Measurements from ENCODE around the gene ARHGAP19.

The ARHGAP19 gene

DNA sequence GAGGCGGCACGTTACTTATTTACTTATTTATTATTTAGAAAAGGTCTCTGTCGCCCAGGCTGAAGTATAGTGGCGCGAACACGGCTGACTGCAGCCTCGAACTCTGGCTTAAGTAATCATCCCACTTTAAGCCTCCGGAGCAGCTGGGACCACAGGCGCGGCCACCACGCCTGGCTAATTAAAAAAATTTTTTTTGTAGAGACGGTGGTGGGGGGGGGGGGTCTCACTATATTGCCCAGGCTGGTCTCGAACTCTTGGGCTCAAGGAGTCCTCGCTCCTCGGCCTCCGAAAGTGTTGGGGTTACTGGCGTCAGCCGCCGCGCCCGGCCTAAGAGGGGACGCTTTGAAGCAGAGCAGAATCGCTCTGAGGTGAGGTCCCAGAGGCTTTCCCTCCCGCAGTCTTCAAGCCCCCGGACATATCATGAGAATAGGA lies 42.8 kb upstream of the ARHGAP19 start:
- TF ChIP-seq, protein P1, sequence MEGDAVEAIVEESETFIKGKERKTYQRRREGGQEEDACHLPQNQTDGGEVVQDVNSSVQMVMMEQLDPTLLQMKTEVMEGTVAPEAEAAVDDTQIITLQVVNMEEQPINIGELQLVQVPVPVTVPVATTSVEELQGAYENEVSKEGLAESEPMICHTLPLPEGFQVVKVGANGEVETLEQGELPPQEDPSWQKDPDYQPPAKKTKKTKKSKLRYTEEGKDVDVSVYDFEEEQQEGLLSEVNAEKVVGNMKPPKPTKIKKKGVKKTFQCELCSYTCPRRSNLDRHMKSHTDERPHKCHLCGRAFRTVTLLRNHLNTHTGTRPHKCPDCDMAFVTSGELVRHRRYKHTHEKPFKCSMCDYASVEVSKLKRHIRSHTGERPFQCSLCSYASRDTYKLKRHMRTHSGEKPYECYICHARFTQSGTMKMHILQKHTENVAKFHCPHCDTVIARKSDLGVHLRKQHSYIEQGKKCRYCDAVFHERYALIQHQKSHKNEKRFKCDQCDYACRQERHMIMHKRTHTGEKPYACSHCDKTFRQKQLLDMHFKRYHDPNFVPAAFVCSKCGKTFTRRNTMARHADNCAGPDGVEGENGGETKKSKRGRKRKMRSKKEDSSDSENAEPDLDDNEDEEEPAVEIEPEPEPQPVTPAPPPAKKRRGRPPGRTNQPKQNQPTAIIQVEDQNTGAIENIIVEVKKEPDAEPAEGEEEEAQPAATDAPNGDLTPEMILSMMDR (IDR thresholded peaks at IDR 0.05; ENCODE audit: low read length), result no peak
- no peak for TF ChIP-seq EZH2 (IDR thresholded peaks at IDR 0.05; ENCODE audit: borderline replicate concordance, low read length)
- no peaks in the 10 kb centered on the region for H3K27me3 ChIP-seq (ENCODE audit: insufficient read depth, low read length)
- no peak overlapping the region for H2AFZ ChIP-seq (ENCODE audit: low read length)
- H3K27ac ChIP-seq (ENCODE audit: low read depth, low read length, poor library complexity, severe bottlenecking), result no peak overlapping the region
- peaks cover 29% of the 10 kb centered on the region for H3K4me1 ChIP-seq (ENCODE audit: insufficient read depth, low read length, severe bottlenecking)
- H3K9me2 ChIP-seq (ENCODE audit: low read depth, low read length), result no peaks in the 10 kb centered on the region
- H3K79me2 ChIP-seq (ENCODE audit: insufficient read depth, low read length), result no peaks in the 10 kb centered on the region
- peak overlapping the region; percentile 52 for H3K4me2 ChIP-seq (ENCODE audit: low read length)
- H3K4me3 ChIP-seq (ENCODE audit: low read depth, low read length, poor library complexity, severe bottlenecking), result peak overlapping the region; percentile 65
- no peaks in the 10 kb centered on the region for H3F3A ChIP-seq (ENCODE audit: insufficient read depth, low read length)
- no peaks in the 10 kb centered on the region for H4K20me1 ChIP-seq (ENCODE audit: insufficient read depth, low read length)
- H3K9me3 ChIP-seq (ENCODE audit: low read length), result no peaks in the 10 kb centered on the region
- no peaks in the 10 kb centered on the region; the same call in 1 of the 2 replicates for H3K36me3 ChIP-seq (ENCODE audit: insufficient read depth, low read length)
- H3K9ac ChIP-seq (ENCODE audit: low read length), result peak overlapping the region; percentile 60; the same call in 1 of the 2 replicates

DNA sequence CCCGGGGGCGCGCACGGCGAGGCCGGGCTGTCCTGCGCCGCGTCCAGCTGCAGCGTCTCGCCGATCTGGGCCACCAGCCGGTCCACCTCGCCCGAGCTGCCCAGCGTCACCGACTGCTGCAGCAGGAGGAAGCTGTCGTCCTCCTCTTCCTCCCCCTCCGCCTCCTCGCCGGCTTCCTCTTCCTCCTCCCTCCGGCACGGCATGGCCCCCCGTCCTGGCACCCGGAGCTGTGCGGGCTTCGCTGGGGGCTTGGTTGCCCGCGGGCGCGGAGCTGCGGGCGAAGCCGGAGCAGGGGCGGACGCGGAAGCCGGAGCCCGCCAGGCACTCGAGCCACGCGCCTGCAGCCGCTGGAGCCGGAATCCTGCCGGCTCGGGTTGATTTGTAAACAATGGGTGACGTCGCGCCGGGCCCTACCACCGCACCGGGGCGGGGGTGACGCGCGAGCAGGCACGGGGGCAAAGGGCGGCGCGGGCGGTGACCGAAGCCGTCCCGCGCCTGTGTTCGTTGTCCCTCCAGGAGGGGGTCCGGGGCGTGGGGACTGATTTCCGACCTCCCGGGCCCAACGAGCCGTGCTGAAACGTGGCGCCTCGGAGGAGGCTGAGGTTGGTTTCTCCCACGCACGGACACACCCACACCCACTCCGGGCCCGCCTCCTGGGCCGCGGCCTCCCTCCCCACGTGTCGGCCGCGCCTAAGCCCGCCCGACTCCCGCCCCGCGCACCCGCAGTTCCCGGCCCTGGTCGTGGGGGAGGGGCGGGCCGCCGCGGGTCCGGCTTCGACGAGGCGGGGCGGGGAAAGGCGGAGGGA lies 42.1 kb upstream of the ARHGAP19 start, which contains the start of gene FRAT2:
Gene FRAT2, minus strand, starts transcription at position 360 of the 806 bp plus-strand sequence. Its CDS starts 157 bp downstream, at position 203.
- H3K27ac ChIP-seq (ENCODE audit: low read depth, low read length, poor library complexity, severe bottlenecking), result no peak within 1 kb of the TSS
- no peaks in the 10 kb centered on the region for H4K20me1 ChIP-seq (ENCODE audit: insufficient read depth, low read length)
- H3K9me2 ChIP-seq (ENCODE audit: low read depth, low read length), result no peaks in the 10 kb centered on the region
- H3K9ac ChIP-seq (ENCODE audit: low read length), result peak within 1 kb of the TSS; percentile 60
- H3K79me2 ChIP-seq (ENCODE audit: insufficient read depth, low read length), result no peaks in the 10 kb centered on the region
- H3K27me3 ChIP-seq (ENCODE audit: insufficient read depth, low read length), result no peaks in the 10 kb centered on the region
- H3K9me3 ChIP-seq (ENCODE audit: low read length), result no peaks in the 10 kb centered on the region
- H3K4me3 ChIP-seq (ENCODE audit: low read depth, low read length, poor library complexity, severe bottlenecking), result peak within 1 kb of the TSS; percentile 65
- H3K4me2 ChIP-seq (ENCODE audit: low read length), result peak within 1 kb of the TSS; percentile 88
- H2AFZ ChIP-seq (ENCODE audit: low read length), result no peak within 1 kb of the TSS
- no peaks in the 10 kb centered on the region; the same call in 1 of the 2 replicates for H3K36me3 ChIP-seq (ENCODE audit: insufficient read depth, low read length)
- H3F3A ChIP-seq (ENCODE audit: insufficient read depth, low read length), result no peaks in the 10 kb centered on the region
- H3K4me1 ChIP-seq (ENCODE audit: insufficient read depth, low read length, severe bottlenecking), result peaks cover 29% of the 10 kb centered on the region
- TF ChIP-seq, protein P1 (IDR thresholded peaks at IDR 0.05; ENCODE audit: low read length), result no peak
- no peak for TF ChIP-seq EZH2 (IDR thresholded peaks at IDR 0.05; ENCODE audit: borderline replicate concordance, low read length)

DNA sequence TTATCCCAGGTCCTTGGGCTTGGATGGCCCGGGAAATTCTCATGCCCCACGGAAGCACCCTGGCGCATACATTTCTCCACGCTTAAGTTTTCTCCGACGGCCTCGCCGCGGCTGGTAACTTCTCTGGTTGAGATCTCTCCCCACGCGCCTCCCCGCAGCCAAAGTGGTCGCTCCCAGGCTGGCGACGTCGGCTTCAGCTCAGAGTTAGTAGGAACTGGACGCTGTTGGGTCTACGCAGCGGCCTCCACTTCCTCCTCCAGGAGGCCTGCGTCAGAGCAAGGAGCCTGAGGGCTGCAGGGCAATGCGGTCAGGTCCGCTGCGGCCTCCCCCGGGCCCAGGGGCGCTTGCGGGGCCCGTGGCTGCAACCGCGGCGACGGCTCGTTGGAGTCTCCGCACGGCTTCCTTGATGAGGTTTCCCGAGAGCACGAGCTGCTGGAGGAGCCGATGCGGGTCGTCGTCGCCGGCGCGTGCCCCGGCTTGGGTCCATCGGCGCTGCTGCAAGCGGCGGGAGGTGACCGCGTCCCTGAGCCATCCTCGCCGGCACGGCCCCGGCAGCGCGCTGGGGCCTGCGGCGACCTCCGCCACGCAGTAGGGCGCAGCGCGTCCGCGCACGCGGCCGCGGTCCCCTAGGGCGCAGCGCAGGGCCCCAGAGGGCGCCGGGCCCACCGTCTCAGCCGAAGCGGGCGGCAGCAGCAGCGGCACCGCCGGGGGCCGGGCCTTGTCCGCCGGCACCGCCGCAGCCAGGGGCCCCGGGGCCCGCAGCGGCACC lies 41.3 kb upstream of the ARHGAP19 start:
- Histone ChIP-seq H3K4me3 (ENCODE audit: low read depth, low read length, poor library complexity, severe bottlenecking) (peak overlapping the region; percentile 65), H3K9ac (ENCODE audit: low read length) (peak overlapping the region; percentile 60), H3K27ac (ENCODE audit: low read depth, low read length, poor library complexity, severe bottlenecking) (no peak overlapping the region), H2AFZ (ENCODE audit: low read length) (no peak overlapping the region), H3K27me3 (ENCODE audit: insufficient read depth, low read length) (no peaks in the 10 kb centered on the region), H3K79me2 (ENCODE audit: insufficient read depth, low read length) (no peaks in the 10 kb centered on the region), H4K20me1 (ENCODE audit: insufficient read depth, low read length) (no peaks in the 10 kb centered on the region), H3F3A (ENCODE audit: insufficient read depth, low read length) (no peaks in the 10 kb centered on the region), H3K9me2 (ENCODE audit: low read depth, low read length) (no peaks in the 10 kb centered on the region), H3K4me2 (ENCODE audit: low read length) (peak overlapping the region; percentile 88), H3K9me3 (ENCODE audit: low read length) (no peaks in the 10 kb centered on the region), H3K4me1 (ENCODE audit: insufficient read depth, low read length, severe bottlenecking) (peaks cover 29% of the 10 kb centered on the region), H3K36me3 (ENCODE audit: insufficient read depth, low read length) (no peaks in the 10 kb centered on the region; the same call in 1 of the 2 replicates)
- TF ChIP-seq EZH2 (IDR thresholded peaks at IDR 0.05; ENCODE audit: borderline replicate concordance, low read length), result no peak
- TF ChIP-seq, protein P1 (IDR thresholded peaks at IDR 0.05; ENCODE audit: low read length), result no peak; the same call in 1 of the 2 replicates
